Body of pancreas (tissue), 4 donors: Measurements from ENCODE around the gene RAB41. TPM values are rescaled to one million over a fixed set of nuclear protein-coding genes. Genes with fewer than 3 reads are reported as not detected.

ENCODE experiments used
- ATAC-seq: fragments of 150-250 bp; one replicate; pipeline ENCODE4 v1.9.1; 2016
- DNase-seq, 4 donors: peaks; one replicate each; pipeline ENCODE4 v3.0.0-alpha.2; 2019
- H3K27ac ChIP-seq, 4 donors: fragments of 200-600 bp; sonication (generic); 1 replicate in 3 of 4; 2 replicates in 1 of 4; pipeline versions ENCODE4 v1.5.1 to v1.6.1; 2016 to 2019; ENCODE audit warnings: mild to moderate bottlenecking in 1 of 4, mixed read lengths in 1 of 4, moderate library complexity in 1 of 4
- H3K27me3 ChIP-seq, 2 donors: fragments of 200-600 bp; sonication (generic); one replicate each; pipeline ENCODE4 v1.6.0; 2016; ENCODE audit warnings: mild to moderate bottlenecking in 1 of 2
- H3K36me3 ChIP-seq, 2 donors: fragments of 200-600 bp; sonication (generic); replicated peaks in 1 of 2; 2 replicates each; pipeline ENCODE4 v1.5.1; 2016; ENCODE audit warnings: low read depth in 2 of 2; ENCODE audit not compliant: insufficient read depth in 1 of 2
- H3K4me1 ChIP-seq: fragments of 200-600 bp; sonication (generic); one replicate; pipeline ENCODE4 v1.6.0; 2016
- H3K4me3 ChIP-seq, 2 donors: fragments of 200-600 bp; sonication (generic); 1 replicate in 1 of 2; 2 replicates in 1 of 2; pipeline ENCODE4 v1.5.1; 2016 to 2019
- H3K9me3 ChIP-seq, 3 donors: fragments of 200-600 bp; sonication (generic); 1 replicate in 2 of 3; 2 replicates in 1 of 3; pipeline ENCODE4 v1.5.1; 2016
- POLR2A ChIP-seq, 3 donors: fragments of 450-650 bp; IDR thresholded peaks; one replicate each; pipeline ENCODE4 v1.6.1; 2016; ENCODE audit warnings: antibody characterized with exemption in 3 of 3, mild to moderate bottlenecking in 2 of 3
- WGBS, 2 donors: methylation state at CpG; one replicate each; pipeline ENCODE4 v1.1.5; 2017; 5-methylcytosine and 5-hydroxymethylcytosine counted together
- intact Hi-C: fragments of 100-400 bp; cut with DNase I; formaldehyde crosslinking; loops from one replicate; pipeline ENCODE4 v1.15.1; 2023
- small RNA-seq: library from RNA; depleted of rRNA; stranded (forward); fragments of <200 nt; gene quantifications from one replicate; pipeline ENCODE3, GENCODE V24; 2016
- total RNA-seq, 2 donors: library from RNA; depleted of rRNA; stranded (reverse); fragments of >200 nt; gene quantifications; one replicate each; pipeline ENCODE4 v1.1.0, GENCODE V29; 2016
- TF ChIP-seq, protein P1 (sequence below), 7 experiments: fragments of 450-650 bp in 4 of 7; fragments of 200-600 bp in 3 of 7; sonication (generic) in 3 of 7; IDR thresholded peaks; one replicate each; pipeline ENCODE4 v1.5.1; 2016 to 2019; ENCODE audit warnings: antibody characterized with exemption in 7 of 7

RAB41 gene
- total RNA-seq, 2 donors from 2014 or later: not detected

DNA sequence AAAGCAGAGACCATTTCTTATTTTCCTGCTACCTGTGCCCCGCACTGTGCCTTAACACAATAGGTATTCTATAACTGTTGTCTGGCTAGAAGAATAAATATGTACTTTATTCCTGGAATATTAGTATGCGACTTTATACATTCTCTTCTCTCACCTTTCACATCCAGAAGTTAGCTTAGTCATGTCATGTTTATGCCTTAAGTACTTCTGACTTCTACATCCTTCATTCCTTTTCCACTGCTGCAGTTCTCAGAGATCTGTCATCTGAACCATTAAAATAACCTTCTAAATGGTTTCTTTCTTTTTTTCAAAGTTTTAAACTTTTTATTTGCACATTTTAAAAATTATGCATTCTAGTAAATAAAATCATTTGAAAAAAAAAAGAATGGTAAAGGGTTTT is 42.4 kb downstream of the RAB41 start:
- no peaks in the 10 kb centered on the region for H3K4me1 ChIP-seq
- H3K4me3 ChIP-seq: no peak overlapping the region
- H3K27ac ChIP-seq: no peak overlapping the region
- H3K27me3 ChIP-seq: no peaks in the 10 kb centered on the region
- WGBS, 2 donors: 92 to 96% methylated on average over 2 of the region's 2 CpGs
- intact Hi-C loops: no loop called here
- DNase-seq: no peak
- H3K9me3 ChIP-seq: no peaks in the 10 kb centered on the region
- no peaks in the 10 kb centered on the region for H3K36me3 ChIP-seq
- no peak for TF ChIP-seq POLR2A (IDR thresholded peaks at IDR 0.05)
- TF ChIP-seq, protein P1, sequence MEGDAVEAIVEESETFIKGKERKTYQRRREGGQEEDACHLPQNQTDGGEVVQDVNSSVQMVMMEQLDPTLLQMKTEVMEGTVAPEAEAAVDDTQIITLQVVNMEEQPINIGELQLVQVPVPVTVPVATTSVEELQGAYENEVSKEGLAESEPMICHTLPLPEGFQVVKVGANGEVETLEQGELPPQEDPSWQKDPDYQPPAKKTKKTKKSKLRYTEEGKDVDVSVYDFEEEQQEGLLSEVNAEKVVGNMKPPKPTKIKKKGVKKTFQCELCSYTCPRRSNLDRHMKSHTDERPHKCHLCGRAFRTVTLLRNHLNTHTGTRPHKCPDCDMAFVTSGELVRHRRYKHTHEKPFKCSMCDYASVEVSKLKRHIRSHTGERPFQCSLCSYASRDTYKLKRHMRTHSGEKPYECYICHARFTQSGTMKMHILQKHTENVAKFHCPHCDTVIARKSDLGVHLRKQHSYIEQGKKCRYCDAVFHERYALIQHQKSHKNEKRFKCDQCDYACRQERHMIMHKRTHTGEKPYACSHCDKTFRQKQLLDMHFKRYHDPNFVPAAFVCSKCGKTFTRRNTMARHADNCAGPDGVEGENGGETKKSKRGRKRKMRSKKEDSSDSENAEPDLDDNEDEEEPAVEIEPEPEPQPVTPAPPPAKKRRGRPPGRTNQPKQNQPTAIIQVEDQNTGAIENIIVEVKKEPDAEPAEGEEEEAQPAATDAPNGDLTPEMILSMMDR (IDR thresholded peaks at IDR 0.05): no peak
- ATAC-seq: no peak

DNA sequence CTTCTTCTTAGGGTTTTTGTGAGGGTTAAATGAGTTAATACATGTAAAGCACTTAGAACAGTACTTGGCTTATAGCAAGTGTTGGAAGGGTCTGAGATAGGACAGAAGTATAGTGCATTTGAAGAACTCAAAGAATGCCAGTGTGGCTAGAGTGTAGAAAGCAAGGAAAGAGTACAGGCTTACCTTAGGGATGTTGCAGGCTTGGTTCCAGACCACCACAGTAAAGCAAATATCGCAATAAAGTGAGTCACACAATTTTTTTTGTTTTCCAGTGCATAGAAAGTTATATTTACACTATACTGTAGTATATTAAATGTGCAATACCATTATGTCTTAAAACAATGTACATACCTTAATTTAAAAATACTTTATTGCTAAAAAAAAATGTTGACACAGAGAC is 49.2 kb downstream of the RAB41 start:
- H3K36me3 ChIP-seq: no peaks in the 10 kb centered on the region
- 93 to 95% methylated on average over 1 of the region's 1 CpG for WGBS, 2 donors
- no peak overlapping the region for H3K27ac ChIP-seq
- TF ChIP-seq POLR2A (IDR thresholded peaks at IDR 0.05): no peak
- TF ChIP-seq, protein P1 (IDR thresholded peaks at IDR 0.05): no peak
- no peaks in the 10 kb centered on the region for H3K9me3 ChIP-seq
- ATAC-seq (no peak), DNase-seq (no peak)
- intact Hi-C loops: no loop called here
- H3K27me3 ChIP-seq: no peaks in the 10 kb centered on the region
- no peaks in the 10 kb centered on the region for H3K4me1 ChIP-seq
- H3K4me3 ChIP-seq: no peak overlapping the region

DNA sequence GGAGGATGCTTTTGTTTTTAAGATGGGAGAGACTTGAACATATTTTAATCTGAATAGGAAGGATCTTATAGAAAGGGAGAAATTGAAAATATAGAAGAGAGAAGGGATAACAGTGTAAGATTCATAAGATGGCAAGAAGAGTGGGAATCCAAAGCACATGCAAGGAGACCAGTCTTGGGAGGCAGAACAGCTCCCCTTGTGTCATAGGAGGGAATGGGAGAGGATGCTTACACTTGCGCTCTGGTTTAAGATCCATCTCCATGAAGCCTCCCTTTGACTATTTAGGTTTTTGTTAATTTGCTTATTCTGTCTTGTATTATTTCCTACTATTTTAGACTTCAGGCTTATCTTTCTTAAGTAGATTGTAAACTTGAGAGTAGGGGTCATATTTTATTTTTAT is 50.6 kb downstream of the RAB41 start:
- WGBS, 2 donors: 81 to 100% methylated on average over 1 of the region's 1 CpG
- intact Hi-C loops: no loop called here
- H3K9me3 ChIP-seq: no peaks in the 10 kb centered on the region
- no peak overlapping the region for H3K27ac ChIP-seq
- no peak overlapping the region for H3K4me3 ChIP-seq
- no peaks in the 10 kb centered on the region for H3K36me3 ChIP-seq
- ATAC-seq (no peak), DNase-seq (no peak)
- TF ChIP-seq POLR2A (IDR thresholded peaks at IDR 0.05): no peak
- TF ChIP-seq, protein P1 (IDR thresholded peaks at IDR 0.05): no peak
- no peaks in the 10 kb centered on the region for H3K4me1 ChIP-seq
- no peaks in the 10 kb centered on the region for H3K27me3 ChIP-seq

Small RNAs within 50 kb of the gene (small RNA-seq; reads per million reads assigned to genes)
- not detected for gene RNA5SP507

Other genes with a start within 250 kb of the RAB41 start
- gene AWAT2, start 232.2 kb upstream of the RAB41 start, total RNA-seq: not detected
- not detected for gene OTUD6A, start 219.7 kb upstream of the RAB41 start, total RNA-seq
- 10 to 100 TPM; 39.9 to 64.1 TPM for gene IGBP1, start 148.7 kb upstream of the RAB41 start, total RNA-seq
- not detected for gene DGAT2L6, start 104.7 kb upstream of the RAB41 start, total RNA-seq
- not detected for gene AWAT1, start 47.5 kb upstream of the RAB41 start, total RNA-seq
- gene P2RY4, start 22.0 kb upstream of the RAB41 start, total RNA-seq: 1 to 10 TPM in 1 of 2 donors, not detected in 1; 1.3 TPM
- gene ARR3, start 13.8 kb upstream of the RAB41 start, total RNA-seq: not detected
- 10 to 100 TPM in 1 of 2 donors, 1 to 10 TPM in 1; 7.3 to 27.2 TPM for gene PDZD11, start 7.8 kb downstream of the RAB41 start, total RNA-seq
- not detected for gene KIF4A, start 7.9 kb downstream of the RAB41 start, total RNA-seq
- under 1 TPM in 1 of 2 donors, not detected in 1; 0.26 TPM for gene GDPD2, start 141.1 kb downstream of the RAB41 start, total RNA-seq
- 10 to 100 TPM; 26.0 to 26.7 TPM for gene DLG3, start 162.7 kb downstream of the RAB41 start, total RNA-seq